H1 (cell line): Measurements from ENCODE around the gene GPS1. TPM values are rescaled to one million over a fixed set of nuclear protein-coding genes. Genes with fewer than 3 reads are reported as not detected.

Experiments
- CTCF ChIA-PET: fragments of 300-600 bp; sonication (Branson Sonifier 250); formaldehyde crosslinking; loops from one replicate; lab custom pipeline; 2021; ENCODE audit not compliant: partially characterized antibody; lab: Charles Lee
- POLR2A ChIA-PET: fragments of 300-600 bp; sonication (Branson Sonifier 250); formaldehyde crosslinking; loops from one replicate; lab custom pipeline; 2021; ENCODE audit warnings: inconsistent platforms; ENCODE audit not compliant: partially characterized antibody; lab: Charles Lee
- DNase-seq, 2 experiments: peaks; one replicate each; pipeline versions ENCODE4 v3.0.0 to v3.0.0-alpha.2; 2010 to 2022; ENCODE audit warnings: low spot score in 2 of 2, low read depth in 1 of 2, mixed read lengths in 1 of 2
- FAIRE-seq: peaks from 2 replicates; lab custom pipeline; 2011; peaks lifted over from hg19 to GRCh38; lab: Jason Lieb, UNC
- H2AFZ ChIP-seq: 2 replicates; pipeline ENCODE4 v1.8.1; 2012; ENCODE audit warnings: low read length, inconsistent platforms
- H2AK5ac ChIP-seq: 2 replicates; pipeline ENCODE4 v1.6.1; 2013; ENCODE audit warnings: low read depth, low read length
- H2BK120ac ChIP-seq: replicated peaks from 2 replicates; pipeline ENCODE3; 2013; ENCODE audit warnings: low read depth, low read length, inconsistent platforms
- H2BK12ac ChIP-seq: 2 replicates; pipeline ENCODE4 v1.6.1; 2013; ENCODE audit warnings: low read depth, low read length
- H2BK15ac ChIP-seq: 2 replicates; pipeline ENCODE4 v1.6.1; 2013; ENCODE audit warnings: low read length
- H2BK20ac ChIP-seq: 2 replicates; pipeline ENCODE4 v1.6.1; 2013; ENCODE audit warnings: low read length
- H2BK5ac ChIP-seq: 2 replicates; pipeline ENCODE4 v1.6.1; 2013; ENCODE audit warnings: low read depth, low read length
- H3K14ac ChIP-seq: 2 replicates; pipeline ENCODE4 v1.6.1; 2013; ENCODE audit warnings: inconsistent platforms; ENCODE audit not compliant: insufficient read length
- H3K18ac ChIP-seq: 2 replicates; pipeline ENCODE4 v1.6.1; 2013; ENCODE audit warnings: low read length; ENCODE audit errors: extremely low read depth
- H3K23ac ChIP-seq: 2 replicates; pipeline ENCODE4 v1.6.1; 2013; ENCODE audit warnings: inconsistent platforms; ENCODE audit not compliant: insufficient read length
- H3K23me2 ChIP-seq: 2 replicates; pipeline ENCODE4 v1.6.1; 2013; ENCODE audit warnings: low read depth, low read length
- H3K27ac ChIP-seq: 2 replicates; pipeline ENCODE4 v1.6.1; 2011; ENCODE audit warnings: low read depth, low read length, inconsistent platforms
- H3K27me3 ChIP-seq, 4 experiments: replicated peaks in 1 of 4; 1 replicate in 1 of 4; 2 replicates in 3 of 4; pipeline versions ENCODE4 v1.6.1 to v1.8.1; 2011 to 2013; ENCODE audit warnings: low read length in 3 of 4, mild to moderate bottlenecking in 3 of 4, inconsistent platforms in 2 of 4, mixed read lengths in 2 of 4, moderate library complexity in 1 of 4; ENCODE audit not compliant: control insufficient read depth in 3 of 4, insufficient read depth in 3 of 4; ENCODE audit errors: extremely low read depth in 1 of 4
- H3K36me3 ChIP-seq, 4 experiments: 2 replicates each; pipeline versions ENCODE4 v1.6.1 to v1.8.1; 2011 to 2013; ENCODE audit warnings: mild to moderate bottlenecking in 4 of 4, low read length in 3 of 4, moderate library complexity in 2 of 4, control low read depth in 1 of 4, inconsistent platforms in 1 of 4; ENCODE audit not compliant: insufficient read depth in 4 of 4, control insufficient read depth in 2 of 4
- H3K4ac ChIP-seq: replicated peaks from 2 replicates; pipeline ENCODE3; 2013; ENCODE audit warnings: low read length, low read depth, mixed read lengths, inconsistent platforms; ENCODE audit not compliant: insufficient read length
- H3K4me1 ChIP-seq, 4 experiments: replicated peaks in 1 of 4; 1 replicate in 1 of 4; 2 replicates in 3 of 4; pipeline versions ENCODE4 v1.6.1 to v1.8.1; 2011 to 2013; ENCODE audit warnings: low read length in 3 of 4, inconsistent platforms in 2 of 4, mixed read lengths in 1 of 4; ENCODE audit not compliant: insufficient read depth in 4 of 4, control insufficient read depth in 3 of 4
- H3K4me2 ChIP-seq, 2 experiments: 2 replicates each; pipeline versions ENCODE4 v1.6.1 to v1.8.1; 2011 to 2013; ENCODE audit warnings: low read depth in 2 of 2, low read length in 2 of 2, control low read depth in 1 of 2, inconsistent platforms in 1 of 2, mild to moderate bottlenecking in 1 of 2; ENCODE audit not compliant: insufficient read depth in 1 of 2
- H3K4me3 ChIP-seq, 4 experiments: fragments of 200-600, 300-600 bp in 1 of 4; sonication (generic), shearing (Covaris generic), sonication (Bioruptor Twin) in 1 of 4; 2 replicates each; pipeline versions ENCODE4 v1.5.1 to v1.8.1; 2011 to 2016; ENCODE audit warnings: low read length in 4 of 4, low read depth in 3 of 4, control low read depth in 2 of 4, inconsistent platforms in 2 of 4, mild to moderate bottlenecking in 2 of 4, mixed read lengths in 1 of 4, moderate library complexity in 1 of 4; ENCODE audit not compliant: insufficient read depth in 2 of 4; ENCODE audit errors: extremely low read depth in 1 of 4
- H3K56ac ChIP-seq: replicated peaks from 2 replicates; pipeline ENCODE3; 2013; ENCODE audit warnings: low read depth, mild to moderate bottlenecking, mixed read lengths, low read length, inconsistent platforms; ENCODE audit not compliant: insufficient read length
- H3K79me1 ChIP-seq: 2 replicates; pipeline ENCODE4 v1.6.1; 2013; ENCODE audit warnings: low read depth, low read length, control low read depth
- H3K79me2 ChIP-seq, 2 experiments: 2 replicates each; pipeline versions ENCODE4 v1.6.1 to v1.8.1; 2012 to 2013; ENCODE audit warnings: low read length in 2 of 2, mild to moderate bottlenecking in 2 of 2, inconsistent platforms in 1 of 2; ENCODE audit not compliant: insufficient read depth in 2 of 2, control insufficient read depth in 1 of 2
- H3K9ac ChIP-seq, 4 experiments: replicated peaks in 1 of 4; 1 replicate in 1 of 4; 2 replicates in 3 of 4; pipeline versions ENCODE4 v1.6.1 to v1.8.1; 2011 to 2013; ENCODE audit warnings: low read depth in 3 of 4, low read length in 3 of 4, control low read depth in 2 of 4, mild to moderate bottlenecking in 2 of 4, moderate library complexity in 2 of 4, inconsistent platforms in 1 of 4; ENCODE audit errors: extremely low read depth in 1 of 4
- H3K9me3 ChIP-seq, 2 experiments: 2 replicates each; pipeline versions ENCODE4 v1.6.1 to v1.8.1; 2012 to 2013; ENCODE audit warnings: mild to moderate bottlenecking in 2 of 2, moderate library complexity in 2 of 2, control low read depth in 1 of 2, inconsistent platforms in 1 of 2, low read depth in 1 of 2, low read length in 1 of 2, mixed read lengths in 1 of 2; ENCODE audit not compliant: insufficient read depth in 2 of 2
- H4K20me1 ChIP-seq, 2 experiments: replicated peaks in 1 of 2; 2 replicates each; pipeline versions ENCODE3 to v1.8.1; 2011 to 2013; ENCODE audit warnings: inconsistent platforms in 2 of 2, low read length in 2 of 2, mild to moderate bottlenecking in 1 of 2; ENCODE audit not compliant: insufficient read depth in 2 of 2, control insufficient read depth in 1 of 2
- H4K5ac ChIP-seq: 2 replicates; pipeline ENCODE4 v1.6.1; 2013; ENCODE audit warnings: low read length, low read depth, mixed read lengths, inconsistent platforms; ENCODE audit not compliant: insufficient read length
- H4K8ac ChIP-seq: 2 replicates; pipeline ENCODE4 v1.8.0; 2013; ENCODE audit warnings: mild to moderate bottlenecking, moderate library complexity, low read length, inconsistent platforms; ENCODE audit not compliant: insufficient read depth; ENCODE audit errors: extremely low read depth
- H4K91ac ChIP-seq: replicated peaks from 2 replicates; pipeline ENCODE3; 2013; ENCODE audit warnings: low read length, mixed read lengths, inconsistent platforms; ENCODE audit not compliant: insufficient read length
- ASH2L ChIP-seq: fragments of 200-600, 300-600 bp; sonication (generic); IDR thresholded peaks from one replicate; pipeline ENCODE4 v1.7.1; 2017; ENCODE audit warnings: low read length
- BACH1 ChIP-seq: IDR thresholded peaks from 2 replicates; pipeline ENCODE4 v1.6.1; 2012; ENCODE audit warnings: low read length, improper control_type of control experiment
- CBX8 ChIP-seq: fragments of 300-800, 300-1000 bp; sonication (generic); IDR thresholded peaks from 2 replicates; pipeline ENCODE4 v1.7.1; 2016; ENCODE audit warnings: low read depth, low read length, borderline replicate concordance
- CEBPB ChIP-seq: IDR thresholded peaks from 2 replicates; pipeline ENCODE4 v1.6.1; 2012; ENCODE audit warnings: low read depth, low read length
- CTBP2 ChIP-seq: IDR thresholded peaks from 2 replicates; pipeline ENCODE4 v1.7.0; 2011; ENCODE audit warnings: borderline replicate concordance, mild to moderate bottlenecking, moderate library complexity, mixed read lengths, low read length; ENCODE audit not compliant: insufficient read depth, insufficient read length
- EGR1 ChIP-seq: IDR thresholded peaks from 2 replicates; pipeline ENCODE4 v1.6.1; 2011; ENCODE audit warnings: low read depth, low read length, borderline replicate concordance
- JUN ChIP-seq: IDR thresholded peaks from 2 replicates; pipeline ENCODE4 v1.6.1; 2011; ENCODE audit warnings: low read depth, mild to moderate bottlenecking, improper control_type of control experiment, low read length
- KDM1A ChIP-seq: fragments of 200-600, 300-600 bp; sonication (generic); IDR thresholded peaks from 2 replicates; pipeline ENCODE4 v1.7.1; 2016; ENCODE audit warnings: mild to moderate bottlenecking, low read length, borderline replicate concordance
- RFX5 ChIP-seq: IDR thresholded peaks from 2 replicates; pipeline ENCODE4 v1.6.1; 2011; ENCODE audit warnings: low read depth, low read length, improper control_type of control experiment, borderline replicate concordance
- SIX5 ChIP-seq: IDR thresholded peaks from 2 replicates; pipeline ENCODE4 v1.6.1; 2011; ENCODE audit warnings: mild to moderate bottlenecking, low read depth, low read length
- WGBS, 2 experiments: shearing (Covaris generic) in 1 of 2; methylation state at CpG; one replicate each; pipeline versions ENCODE4 v1.1.6 to v1.1.7; 2013 to 2015; ENCODE audit warnings: low lambda C conversion rate in 2 of 2, mixed read lengths in 2 of 2, inconsistent platforms in 1 of 2, low coverage in 1 of 2, missing lambda C conversion rate in 1 of 2; ENCODE audit not compliant: insufficient replicate concordance in 2 of 2, insufficient coverage in 1 of 2, insufficient read length in 1 of 2; ENCODE audit errors: extremely low coverage in 1 of 2, missing lambda C conversion rate in 1 of 2; 5-methylcytosine and 5-hydroxymethylcytosine counted together
- polyA plus RNA-seq, 7 experiments: library from polyadenylated mRNA; depleted of rRNA in 3 of 7; stranded (reverse) in 5 of 7; unstranded in 2 of 7; fragments of >200 nt in 5 of 7; fragments of 200-250 nt in 2 of 7; gene quantifications; 1 replicate in 5 of 7; 2 replicates in 1 of 7; 4 replicates in 1 of 7; pipeline versions ENCODE4 v1.2.1 to v1.2.3, GENCODE V29; 2011 to 2013; ENCODE audit warnings: missing spikeins in 2 of 7, mixed read lengths in 2 of 7
- total RNA-seq: library from RNA; stranded (reverse); fragmentation: NEBNext Ultra II Directional; extraction: Animal tissue kit (Norgen Biotek cat#: 25700); gene quantifications from 2 replicates; pipeline ENCODE4 v1.2.1, GENCODE V29; 2021
- TF ChIP-seq, protein P1 (sequence below): IDR thresholded peaks from 2 replicates; pipeline ENCODE4 v1.6.1; 2011; ENCODE audit warnings: low read depth, mild to moderate bottlenecking, low read length; ENCODE audit not compliant: insufficient read depth

GPS1 gene
- total and polyA plus RNA-seq, 2 of the 8 experiments (the other 6 are each of a cell fraction or from before 2014, with no cell fraction given): 153 to 277 TPM

GRCh38 chr17:82035956-82036633, 15.6 kb upstream of the GPS1 start:
- Histone ChIP-seq H3K36me3 (no peaks in the 10 kb centered on the region; a peak in 1 of 8 replicates), H4K5ac (no peak overlapping the region), H4K20me1 (peaks cover 2 to 8% of the 10 kb centered on the region in 2 experiments), H2BK15ac (no peak overlapping the region), H3K23me2 (peaks cover 13% of the 10 kb centered on the region; the same call in 1 of the 2 replicates), H2AK5ac (no peak overlapping the region), H3K14ac (no peak overlapping the region), H3K4me2 (peak overlapping the region; percentile 73 to 90), H2BK20ac (no peak overlapping the region), H4K91ac (no peak overlapping the region), H3K56ac (no peak overlapping the region), H4K8ac (no peak overlapping the region), H3K9me3 (no peaks in the 10 kb centered on the region), H2BK12ac (no peak overlapping the region), H3K4me3 (peak overlapping the region in 2 of 4 experiments; percentile 49 to 77; a peak in 5 of 8 replicates), H3K9ac (no peak overlapping the region), H3K4me1 (peaks cover 3 to 11% (median 6%) of the 10 kb centered on the region in 4 experiments; a peak in 6 of 7 replicates), H2BK5ac (no peak overlapping the region), H2BK120ac (no peak overlapping the region), H3K27me3 (no peaks in the 10 kb centered on the region; a peak in 1 of 7 replicates), H3K23ac (no peak overlapping the region), H3K79me2 (peaks cover 0 to 2% of the 10 kb centered on the region in 2 experiments; a peak in 1 of 4 replicates), H2AFZ (no peak overlapping the region), H3K27ac (no peak overlapping the region), H3K4ac (no peak overlapping the region), H3K79me1 (peaks cover 3% of the 10 kb centered on the region; the same call in 1 of the 2 replicates), H3K18ac (no peak overlapping the region)
- DNase-seq (no peak), FAIRE-seq (no peak)
- ChIA-PET CTCF (interaction anchor here (0.6 to 1.9 kb wide), 13 partner anchors 14 to 169 kb away, joined by 3 to 11 read pairs (median 3); partner anchors contain the start of genes CENPX, GPS1, NOTUM and RFNG), POLR2A (interaction anchor here (0.8 to 1.8 kb wide), 10 partner anchors 16 to 193 kb away, joined by 3 to 8 read pairs (median 4); no protein-coding TSS in a partner anchor)
- 89% methylated on average over 20 of the region's 20 CpGs; no CpG with 5 or more reads in 1 of the 2 experiments for WGBS, 2 experiments
- TF ChIP-seq, protein P1, sequence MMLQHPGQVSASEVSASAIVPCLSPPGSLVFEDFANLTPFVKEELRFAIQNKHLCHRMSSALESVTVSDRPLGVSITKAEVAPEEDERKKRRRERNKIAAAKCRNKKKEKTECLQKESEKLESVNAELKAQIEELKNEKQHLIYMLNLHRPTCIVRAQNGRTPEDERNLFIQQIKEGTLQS: no peak
- TF ChIP-seq JUN (no peak), EGR1 (no peak), ASH2L (no peak), BACH1 (no peak), CBX8 (no peak), RFX5 (no peak), SIX5 (no peak), CEBPB (no peak), KDM1A (no peak), CTBP2 (no peak)
